Psoas muscle (tissue), 8 donors: ENCODE data around the gene DCLRE1B. TPM values are rescaled to one million over a fixed set of nuclear protein-coding genes. Genes with fewer than 3 reads are reported as not detected.

Source experiments
- ATAC-seq, 4 donors: fragments of 200-7000 bp; cut with Tn5 transposase; one replicate each; pipeline ENCODE4 v1.9.1; 2020; ENCODE audit warnings: moderate library complexity in 3 of 4, mild to moderate bottlenecking in 2 of 4
- DNase-seq, 2 donors: peaks; one replicate each; pipeline ENCODE4 v3.0.0-alpha.2; 2020
- H3K27ac ChIP-seq: fragments of 200-600 bp; one replicate; pipeline ENCODE4 v1.8.0; 2022
- H3K27me3 ChIP-seq, 3 donors: fragments of 200-600 bp in 1 of 3; one replicate each; pipeline versions ENCODE4 v1.6.1 to v1.8.0; 2013 to 2022; ENCODE audit warnings: low read length in 2 of 3, mild to moderate bottlenecking in 2 of 3, moderate library complexity in 1 of 3; ENCODE audit not compliant: insufficient read depth in 3 of 3
- H3K36me3 ChIP-seq, 2 donors: fragments of 200-600 bp in 1 of 2; one replicate each; pipeline versions ENCODE4 v1.6.1 to v1.8.0; 2013 to 2022; ENCODE audit warnings: low read depth in 1 of 2, mild to moderate bottlenecking in 1 of 2, moderate library complexity in 1 of 2; ENCODE audit not compliant: insufficient read depth in 1 of 2
- H3K4me1 ChIP-seq: fragments of 200-600 bp; one replicate; pipeline ENCODE4 v1.8.0; 2022
- H3K4me3 ChIP-seq: fragments of 200-600 bp; one replicate; pipeline ENCODE4 v1.8.0; 2022; ENCODE audit warnings: mild to moderate bottlenecking
- H3K9me3 ChIP-seq: fragments of 200-600 bp; one replicate; pipeline ENCODE4 v1.8.0; 2022
- CTCF ChIP-seq: fragments of 200-600 bp; IDR thresholded peaks from one replicate; pipeline ENCODE4 v1.8.0; 2022; ENCODE audit warnings: antibody characterized with exemption
- WGBS, 3 donors: extraction: QIAGEN DNeasy Blood & Tissue Kit; methylation state at CpG; one replicate each; pipeline versions ENCODE4 v1.1.6 to v1.1.7; 2013; 5-methylcytosine and 5-hydroxymethylcytosine counted together
- intact Hi-C, 2 donors: fragments of 100-400 bp; cut with DNase I; formaldehyde crosslinking; loops; one replicate each; pipeline versions ENCODE4 v1.11.0 to v1.14.2; 2022
- long read RNA-seq, 2 donors: library from polyadenylated mRNA; unstranded; transcript quantifications; one replicate each; pipeline ENCODE4 v2.0.0, GENCODE V29; 2021
- polyA plus RNA-seq, 3 donors: library from polyadenylated mRNA; stranded (reverse); fragments of 200-250 nt; gene quantifications; one replicate each; pipeline ENCODE4 v1.2.3, GENCODE V29; 2013
- total RNA-seq, 4 donors: library from RNA; stranded (reverse); fragmentation: NEBNext Ultra II Directional in 2 of 4; extraction: Animal tissue kit (Norgen Biotek cat#: 25700) in 2 of 4; gene quantifications; one replicate each; pipeline versions ENCODE4 v1.2.1 to v1.2.4, GENCODE V29; 2021 to 2023
- donor health status: healthy with polysubstance abuse.
- donor health status: DM: no; HTN: no; CAD: no; lungs with moderate emphysema.
- donor health status: Bipolar disorder and iron deficiency.
- donor health status: healthy.
- donor health status: DM: yes; HTN: yes; CAD: no.
- donor health status: DM: no; HTN: no; CAD: no.
- donor health status: DM: no; HTN: no; CAD: no.
- donor health status: DM: yes; HTN: yes; CAD: no.

The DCLRE1B gene
- total RNA-seq (1 to 10 TPM; 1.8 to 2.3 (median 2.1) TPM), polyA plus RNA-seq (1 to 10 TPM; 1.2 to 2.6 (median 2.5) TPM)
- long read RNA-seq, donor 1, partial matches to known transcripts, result 0 of 2 reads
- long read RNA-seq, donor 1, other reads (novel, unspliced or antisense), result 0 of 2 reads
- long read RNA-seq, donor 2, partial matches to known transcripts, result 0 of 3 reads
- long read RNA-seq, donor 2, other reads (novel, unspliced or antisense), result 0 of 3 reads

DNA sequence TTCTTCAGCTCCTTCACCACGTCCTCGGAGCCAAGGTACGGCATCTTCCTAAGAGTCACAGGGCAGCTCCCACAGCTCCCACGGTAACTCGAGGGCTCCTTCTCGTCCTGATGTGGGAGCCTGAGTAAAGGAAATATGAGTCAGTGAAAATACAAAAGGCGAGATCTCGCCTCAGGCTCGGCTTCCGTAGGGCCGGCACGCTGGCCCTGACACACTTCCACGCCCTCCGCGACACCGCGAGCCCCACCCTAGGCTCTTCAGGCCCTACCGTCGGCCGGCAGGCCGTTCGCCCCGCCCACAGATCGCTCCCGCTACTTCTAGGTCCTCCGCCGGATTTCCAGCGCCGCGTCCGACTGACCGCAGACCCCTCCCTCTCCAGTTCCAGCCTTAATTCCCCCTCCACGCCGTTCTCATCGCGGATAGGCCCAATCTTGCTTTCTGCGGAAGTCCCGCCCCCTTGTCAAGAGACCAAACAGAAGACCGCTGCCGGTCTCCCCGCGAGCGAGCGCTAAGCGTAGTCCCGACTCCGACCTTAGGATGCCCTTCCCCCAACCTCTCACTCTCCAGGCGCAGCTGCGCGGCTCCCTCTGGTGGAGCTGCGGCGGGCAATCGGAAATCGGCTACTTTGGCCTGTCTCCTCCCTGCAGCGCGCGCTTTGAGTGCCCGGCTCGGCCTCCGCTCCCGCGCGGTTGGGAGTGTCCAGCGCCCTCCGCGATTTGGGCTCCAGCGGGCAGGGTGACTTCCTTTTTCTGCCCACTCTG lies at the start of gene DCLRE1B, which contains the start of gene AP4B1:
Gene DCLRE1B, plus strand, starts transcription at position 653 of the 761 bp plus-strand sequence. CDS start 261 bp downstream, outside the sequence.
Gene AP4B1, minus strand, starts transcription at position 126 of the 761 bp plus-strand sequence. Its CDS starts 82 bp downstream, at position 44.
- intact Hi-C loops, result loop anchor here (1.0 to 10.0 kb wide), 4 partner anchors 24 to 150 kb away; partner anchors contain the start of genes HIPK1 (in 2 of the 2) and PHTF1 (in 2 of the 2)
- WGBS, 3 donors, result 0 to 1% (median 0%) methylated on average over 65 to 67 of the region's 67 CpGs
- Histone ChIP-seq H3K36me3 (peaks cover 4 to 48% of the 10 kb centered on the region in 2 donors), H3K9me3 (no peaks in the 10 kb centered on the region), H3K4me1 (peaks cover 9% of the 10 kb centered on the region), H3K4me3 (peak within 1 kb of the TSS; percentile 91), H3K27ac (peak within 1 kb of the TSS; percentile 89), H3K27me3 (no peaks in the 10 kb centered on the region)
- DNase-seq (peak; percentile 99 to 100), ATAC-seq (peak; percentile 95 to 97 (median 96))
- TF ChIP-seq CTCF, result peak; percentile 70

DNA sequence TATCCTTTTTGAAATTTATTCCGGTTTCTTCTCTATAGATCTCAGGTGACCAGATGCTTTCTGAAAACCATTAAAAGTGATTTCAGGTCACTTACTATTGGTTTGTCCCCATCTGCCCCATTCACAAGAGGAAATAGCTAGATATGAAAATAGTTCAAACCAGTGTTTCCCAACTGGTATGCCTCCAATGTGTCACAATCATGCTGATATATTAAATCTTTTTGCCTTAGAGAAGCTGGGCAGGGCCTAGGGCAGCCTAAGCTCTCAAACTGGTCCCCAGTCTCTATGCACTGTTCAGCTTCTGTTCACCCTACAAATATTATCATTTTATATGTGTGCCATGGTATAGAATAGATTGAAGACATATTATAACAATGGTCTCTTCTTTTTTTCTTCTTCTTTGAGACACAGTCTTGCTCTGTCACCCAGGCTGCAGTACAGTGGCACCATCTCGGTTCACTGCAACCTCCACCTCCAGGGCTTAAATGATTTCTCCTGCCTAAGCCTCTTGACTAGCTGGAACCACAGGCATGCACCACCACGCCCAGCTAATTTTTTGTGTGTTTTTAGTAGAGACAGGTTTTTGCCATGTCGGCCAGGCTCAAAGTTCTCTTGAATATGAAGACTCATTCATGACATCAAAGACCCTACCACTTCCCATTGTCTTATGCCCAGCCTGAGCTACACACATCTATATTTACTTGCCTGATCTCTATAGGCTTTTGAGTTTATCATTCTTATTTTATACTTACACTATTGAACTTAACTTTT lies 49.3 kb upstream of the DCLRE1B start:
- WGBS, 3 donors, result 88 to 94% (median 94%) methylated on average over 4 of the region's 4 CpGs
- Histone ChIP-seq H3K9me3 (no peaks in the 10 kb centered on the region), H3K36me3 (no peaks in the 10 kb centered on the region), H3K4me3 (no peak overlapping the region), H3K27ac (no peak overlapping the region), H3K4me1 (no peaks in the 10 kb centered on the region), H3K27me3 (no peaks in the 10 kb centered on the region)
- intact Hi-C loops, result no loop called here
- ATAC-seq, result no peak
- DNase-seq, result no peak
- no peak for TF ChIP-seq CTCF

DNA sequence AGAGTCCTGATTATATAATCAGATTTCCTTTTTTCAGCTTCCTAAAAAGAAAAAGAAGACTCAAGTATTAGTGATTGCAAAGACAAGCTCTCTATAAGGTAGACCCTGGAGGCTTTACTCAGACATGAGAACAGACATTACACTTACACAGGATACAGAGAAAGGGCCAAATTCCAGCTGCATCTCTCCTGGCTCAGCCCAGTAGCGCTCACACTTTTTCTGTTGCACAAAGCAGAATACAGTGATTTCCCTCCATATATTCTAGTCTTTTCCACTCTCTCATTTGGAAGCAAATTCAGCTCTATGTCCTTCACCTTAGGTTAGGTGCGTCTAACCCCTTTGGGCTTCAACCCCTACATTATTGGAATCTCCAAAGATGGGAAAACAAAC lies 48.7 kb upstream of the DCLRE1B start:
- intact Hi-C loops, result no loop called here
- no peak overlapping the region for H3K27ac ChIP-seq
- no peaks in the 10 kb centered on the region for H3K27me3 ChIP-seq
- H3K36me3 ChIP-seq, result no peaks in the 10 kb centered on the region
- H3K4me1 ChIP-seq, result no peaks in the 10 kb centered on the region
- DNase-seq (no peak), ATAC-seq (no peak)
- WGBS, 3 donors, result 87 to 89% (median 88%) methylated on average over 2 of the region's 2 CpGs
- no peak overlapping the region for H3K4me3 ChIP-seq
- no peak for TF ChIP-seq CTCF
- no peaks in the 10 kb centered on the region for H3K9me3 ChIP-seq

DNA sequence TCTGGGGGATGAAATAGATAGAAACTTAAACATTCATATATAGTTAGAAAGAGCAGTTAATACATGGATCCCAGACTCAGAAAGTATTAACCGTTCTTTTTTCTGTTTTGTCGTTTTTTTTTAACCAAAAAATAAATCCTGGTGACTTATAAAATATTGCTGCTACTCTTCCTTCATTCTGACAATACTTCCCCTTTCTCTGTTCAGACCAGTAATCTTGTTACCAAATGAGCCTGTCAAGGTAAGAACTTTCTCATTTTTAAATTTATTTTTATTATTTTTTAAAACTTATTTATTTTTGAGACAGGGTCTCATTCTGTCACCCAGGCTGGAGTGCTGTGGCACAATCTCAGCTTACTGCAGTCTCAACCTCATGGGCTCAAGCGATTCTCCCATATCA lies 47.4 kb upstream of the DCLRE1B start:
- no peak overlapping the region for H3K27ac ChIP-seq
- no peaks in the 10 kb centered on the region for H3K36me3 ChIP-seq
- H3K9me3 ChIP-seq, result no peaks in the 10 kb centered on the region
- 76 to 85% (median 80%) methylated on average over 3 of the region's 3 CpGs for WGBS, 3 donors
- ATAC-seq (no peak), DNase-seq (no peak)
- H3K27me3 ChIP-seq, result no peaks in the 10 kb centered on the region
- no peak for TF ChIP-seq CTCF
- H3K4me1 ChIP-seq, result no peaks in the 10 kb centered on the region
- no peak overlapping the region for H3K4me3 ChIP-seq
- intact Hi-C loops, result no loop called here
